Epithelial cell of esophagus (primary cell): ENCODE measurements around the gene BRD9.
"Not testable (repeated sequence)": the region's sequence is repeated elsewhere in the genome, so short reads cannot be mapped to it uniquely, and the experiment has no call there.

Source experiments
- DNase-seq: peaks from one replicate; pipeline ENCODE4 v3.0.0; 2010; ENCODE audit warnings: low read depth
- H3K4me3 ChIP-seq: 2 replicates; pipeline ENCODE4 v1.5.1; 2011; ENCODE audit warnings: mild to moderate bottlenecking, low read length, control low read depth
- CTCF ChIP-seq: IDR thresholded peaks from 2 replicates; pipeline ENCODE4 v1.5.1; 2011; ENCODE audit warnings: low read depth, mild to moderate bottlenecking, low read length, control low read depth, inconsistent platforms; ENCODE audit not compliant: insufficient read depth; ENCODE audit errors: missing control alignments

Gene BRD9

GRCh38 chr5:838431-838851 lies 54.2 kb downstream of the BRD9 start:
- H3K4me3 ChIP-seq, DNase-seq: not testable (repeated sequence)

DNA sequence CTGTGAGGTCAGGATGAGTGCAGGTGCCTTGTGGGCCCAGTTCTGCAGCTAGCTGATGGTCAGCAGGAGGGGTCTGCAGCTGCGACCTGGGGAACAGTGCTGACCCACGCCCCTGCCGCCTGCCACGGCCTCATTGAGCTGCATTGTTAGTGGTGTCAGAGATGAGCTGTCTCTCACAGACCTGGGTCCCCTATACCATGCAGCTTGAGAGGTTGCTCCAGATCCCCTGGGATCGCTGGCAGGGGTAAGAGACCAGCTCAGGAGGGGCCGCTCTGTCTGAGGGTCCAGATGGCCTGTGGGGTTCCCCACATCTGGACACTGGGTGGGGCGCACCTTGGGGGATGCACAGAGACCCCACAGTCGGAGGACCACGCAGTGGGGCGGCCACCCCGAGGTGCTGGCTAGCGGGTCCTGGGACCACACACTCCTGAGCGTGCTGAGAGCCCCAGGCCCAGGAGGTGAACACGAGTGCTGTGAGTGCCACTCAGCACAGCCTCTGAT lies 54.9 kb downstream of the BRD9 start:
- not testable (repeated sequence) for DNase-seq, H3K4me3 ChIP-seq

DNA sequence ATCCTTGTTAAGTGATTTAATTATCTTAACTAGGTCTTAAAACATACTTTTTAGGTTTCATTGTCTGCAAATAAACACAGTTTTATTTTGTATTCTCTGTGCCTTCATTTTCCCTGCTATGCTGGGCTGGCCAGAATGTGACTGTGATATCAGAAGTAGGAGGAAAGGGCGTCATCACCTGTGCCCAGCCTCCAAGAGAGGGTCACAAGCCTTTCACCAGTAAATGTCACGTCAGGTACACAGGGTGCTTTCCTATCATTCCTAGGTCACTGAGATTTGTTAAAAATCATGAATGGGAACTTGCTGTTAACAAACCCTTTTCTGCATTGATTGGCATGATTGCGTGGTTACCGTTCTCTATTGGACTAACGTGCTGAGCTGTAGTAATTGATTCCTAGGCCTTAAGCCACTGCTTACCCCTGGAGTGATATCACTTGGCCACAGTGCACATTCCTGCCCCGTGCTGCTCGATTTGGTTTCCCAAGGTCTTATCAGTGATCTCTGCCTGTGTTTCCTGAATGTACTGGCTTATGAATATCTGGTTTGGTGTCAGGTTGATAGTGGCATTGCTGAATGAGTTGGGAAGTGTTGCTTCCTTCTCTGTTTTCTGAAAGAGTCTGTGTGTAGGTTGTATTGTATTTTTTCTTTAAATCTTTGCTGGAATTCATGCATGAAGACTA lies 56.5 kb downstream of the BRD9 start:
- not testable (repeated sequence) for DNase-seq, H3K4me3 ChIP-seq

DNA sequence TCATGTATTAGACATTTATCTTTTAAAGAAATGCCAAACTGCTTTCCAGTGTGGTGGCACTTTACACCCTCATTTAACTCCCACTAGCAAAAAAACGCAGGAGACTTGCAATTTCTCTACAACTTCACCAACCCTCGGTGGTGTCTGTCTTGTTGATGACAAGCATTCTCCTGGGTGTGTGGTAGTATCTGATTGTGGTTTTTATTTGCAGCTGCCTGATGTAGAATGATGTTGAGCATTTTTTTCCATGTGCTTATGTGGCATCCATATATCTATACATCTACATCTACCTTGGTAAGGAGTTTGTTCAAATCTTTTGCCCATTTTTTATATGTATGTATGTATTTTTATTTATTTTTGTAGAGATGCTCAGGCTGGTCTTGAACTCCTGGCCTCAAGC lies 58.6 kb downstream of the BRD9 start:
- DNase-seq, H3K4me3 ChIP-seq: not testable (repeated sequence)

GRCh38 chr5:828194-828593 lies 64.4 kb downstream of the BRD9 start:
- not testable (repeated sequence) for DNase-seq, H3K4me3 ChIP-seq

DNA sequence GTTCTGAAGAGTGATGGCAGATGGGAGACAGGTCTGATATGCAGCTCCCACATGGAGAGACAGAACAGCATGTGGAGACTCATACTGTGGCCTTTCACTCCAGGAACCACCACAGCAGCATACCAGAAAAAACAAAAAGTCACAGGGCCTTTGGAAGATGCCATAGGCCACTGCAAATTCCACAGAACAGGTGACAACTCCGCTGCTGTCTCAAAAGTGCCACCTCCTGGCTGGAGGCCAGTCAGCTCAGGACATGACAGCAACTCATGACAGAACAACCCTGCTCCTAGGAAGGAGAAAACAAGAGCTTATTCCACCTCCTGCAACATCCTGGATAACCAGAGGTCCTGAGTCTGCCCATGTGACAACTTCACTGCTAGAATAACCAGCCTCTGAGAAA lies 67.1 kb downstream of the BRD9 start:
- DNase-seq, H3K4me3 ChIP-seq: not testable (repeated sequence)

DNA sequence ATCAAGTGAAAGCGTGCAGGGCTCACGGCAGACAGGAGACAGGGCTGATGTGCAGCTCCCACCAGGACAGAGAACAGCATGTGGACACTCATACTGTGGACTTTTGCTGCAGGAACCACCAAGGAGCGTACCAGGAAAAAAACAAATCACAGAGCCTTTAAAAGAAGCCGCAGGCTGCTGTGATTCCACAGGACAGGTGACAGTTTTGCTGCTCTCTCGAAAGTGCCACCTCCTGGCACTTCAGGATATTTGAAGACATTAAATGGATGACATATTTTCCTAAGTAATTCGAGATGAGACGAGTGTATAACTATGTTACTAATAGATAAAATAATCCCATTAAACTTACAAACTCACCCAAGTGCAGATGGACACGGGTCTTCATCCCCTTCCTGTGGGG lies 71.1 kb downstream of the BRD9 start:
- no peak for TF ChIP-seq CTCF
- H3K4me3 ChIP-seq: no peak overlapping the region
- no peak for DNase-seq

GRCh38 chr5:820245-820644 lies 72.4 kb downstream of the BRD9 start:
- no peak overlapping the region for H3K4me3 ChIP-seq

GRCh38 chr5:819078-819477 lies 73.5 kb downstream of the BRD9 start:
- DNase-seq: no peak
- H3K4me3 ChIP-seq: no peak overlapping the region
- no peak for TF ChIP-seq CTCF

More at GRCh38 chr5:820245-820644, 72.4 kb downstream of the BRD9 start:
- TF ChIP-seq CTCF: no peak
- no peak for DNase-seq

DNA sequence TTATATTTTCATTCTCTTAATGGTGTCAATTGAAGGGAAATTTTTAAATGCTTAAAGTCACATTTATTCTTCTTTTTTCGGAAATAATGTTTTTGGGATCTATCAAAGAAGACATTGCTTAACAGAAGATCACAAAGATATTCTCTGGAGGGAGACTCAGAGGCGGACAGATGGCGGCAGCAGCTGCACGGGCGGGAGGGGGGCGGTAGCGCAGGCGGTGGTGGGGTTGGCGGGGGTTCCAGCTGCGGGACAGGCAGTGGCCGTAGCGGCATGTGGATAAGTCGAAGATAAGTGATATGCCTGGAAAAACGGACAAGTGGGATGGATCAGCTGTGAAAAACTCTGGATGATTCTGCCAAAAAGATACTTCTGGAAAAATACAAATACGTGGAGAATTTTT lies 76.4 kb downstream of the BRD9 start:
- no peak for TF ChIP-seq CTCF
- H3K4me3 ChIP-seq: no peak overlapping the region
- no peak for DNase-seq
